IPS-20b (cell line): ENCODE results near the gene LCE5A.
A peak's percentile ranks its signal among the peaks of the same experiment; 100 is the strongest.

Experiments
- H3K27ac ChIP-seq: one replicate; pipeline ENCODE4 v1.5.1; 2013; ENCODE audit warnings: low read length
- H3K27me3 ChIP-seq: 2 replicates; pipeline ENCODE4 v1.6.1; 2013; ENCODE audit warnings: mild to moderate bottlenecking, low read length, inconsistent platforms; ENCODE audit not compliant: insufficient read depth
- H3K36me3 ChIP-seq: 2 replicates; pipeline ENCODE4 v1.6.1; 2013; ENCODE audit warnings: low read depth, mild to moderate bottlenecking, inconsistent platforms, low read length, moderate library complexity; ENCODE audit not compliant: insufficient read depth
- H3K4me1 ChIP-seq: 2 replicates; pipeline ENCODE4 v1.6.1; 2013; ENCODE audit warnings: mild to moderate bottlenecking, control low read depth, inconsistent platforms, low read length, moderate library complexity; ENCODE audit not compliant: insufficient read depth
- H3K4me3 ChIP-seq: 2 replicates; pipeline ENCODE4 v1.5.1; 2013; ENCODE audit warnings: mild to moderate bottlenecking, low read length, inconsistent platforms
- H3K9ac ChIP-seq: 2 replicates; pipeline ENCODE4 v1.6.1; 2013; ENCODE audit warnings: low read depth, mild to moderate bottlenecking, inconsistent platforms, low read length, moderate library complexity
- H3K9me3 ChIP-seq: 2 replicates; pipeline ENCODE4 v1.6.1; 2013; ENCODE audit warnings: mild to moderate bottlenecking, low read depth, low read length, inconsistent platforms; ENCODE audit not compliant: insufficient read depth

Gene LCE5A

GRCh38 chr1:152497273-152497672, 13.3 kb upstream of the LCE5A start:
- Histone ChIP-seq H3K4me1 (no peaks in the 10 kb centered on the region), H3K4me3 (no peak overlapping the region), H3K27me3 (no peaks in the 10 kb centered on the region), H3K27ac (no peak overlapping the region), H3K9ac (no peak overlapping the region), H3K9me3 (peaks cover 62% of the 10 kb centered on the region), H3K36me3 (no peaks in the 10 kb centered on the region)

DNA sequence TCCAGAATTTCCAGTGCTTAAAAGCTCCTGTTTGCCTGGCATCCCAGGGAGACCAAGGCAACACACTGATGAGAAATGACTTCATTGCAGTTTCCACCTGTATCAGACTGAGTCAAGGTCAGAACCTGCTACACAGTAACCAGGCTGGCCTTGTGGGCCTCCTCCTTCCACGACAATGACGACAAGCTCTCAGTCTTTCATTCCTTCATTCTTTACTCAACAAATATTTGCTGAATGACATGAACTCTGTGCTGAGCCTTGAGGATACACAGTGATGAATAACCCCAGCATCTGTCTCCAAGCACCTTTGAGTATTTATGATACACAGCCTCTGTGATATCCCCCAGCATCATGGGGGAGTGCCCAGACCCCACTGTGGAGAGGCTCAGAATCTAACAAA, 8.9 kb upstream of the LCE5A start:
- Histone ChIP-seq H3K27ac (no peak overlapping the region), H3K9ac (no peak overlapping the region)

DNA sequence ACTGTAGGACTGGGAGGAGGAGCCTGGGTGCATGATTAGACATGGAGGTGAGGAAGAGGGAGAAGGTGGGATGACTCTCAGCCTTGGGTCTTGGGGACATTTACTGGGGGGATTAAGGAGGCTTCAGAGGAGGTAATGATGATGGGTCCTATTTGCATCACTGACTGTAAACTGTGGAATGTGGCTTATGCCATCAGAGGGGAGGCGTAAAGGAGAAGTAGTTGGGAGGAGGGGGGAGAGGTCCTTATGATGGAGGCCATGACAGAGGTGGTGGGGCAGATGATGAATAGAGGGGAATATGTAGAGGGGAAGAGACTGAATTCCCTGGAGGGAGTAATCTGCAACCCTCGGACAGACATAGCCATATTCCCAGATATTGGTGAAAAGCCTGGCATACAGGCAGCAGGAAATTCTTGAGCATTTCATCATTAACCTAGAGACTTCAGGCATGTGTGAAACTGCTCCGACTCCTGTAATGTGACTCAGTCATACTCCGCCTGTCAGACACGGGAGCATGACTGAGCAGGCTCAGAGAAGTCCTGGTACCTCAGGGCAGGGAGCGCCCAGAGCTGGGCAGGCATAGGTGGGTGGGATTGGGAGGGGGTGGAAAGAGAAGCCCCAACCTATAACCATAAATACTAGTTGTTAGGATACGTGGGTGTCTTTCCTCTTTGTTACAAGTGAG, 8.0 kb upstream of the LCE5A start:
- Histone ChIP-seq H3K9ac (no peak overlapping the region), H3K27me3 (no peaks in the 10 kb centered on the region), H3K9me3 (peaks cover 91% of the 10 kb centered on the region), H3K4me3 (no peak overlapping the region), H3K36me3 (no peaks in the 10 kb centered on the region), H3K4me1 (no peaks in the 10 kb centered on the region), H3K27ac (no peak overlapping the region)

More for the DNA sequence above, 8.9 kb upstream of the LCE5A start:
- H3K4me1 ChIP-seq = no peaks in the 10 kb centered on the region
- peaks cover 84% of the 10 kb centered on the region for H3K9me3 ChIP-seq
- H3K36me3 ChIP-seq = no peaks in the 10 kb centered on the region
- no peaks in the 10 kb centered on the region for H3K27me3 ChIP-seq
- H3K4me3 ChIP-seq = no peak overlapping the region

DNA sequence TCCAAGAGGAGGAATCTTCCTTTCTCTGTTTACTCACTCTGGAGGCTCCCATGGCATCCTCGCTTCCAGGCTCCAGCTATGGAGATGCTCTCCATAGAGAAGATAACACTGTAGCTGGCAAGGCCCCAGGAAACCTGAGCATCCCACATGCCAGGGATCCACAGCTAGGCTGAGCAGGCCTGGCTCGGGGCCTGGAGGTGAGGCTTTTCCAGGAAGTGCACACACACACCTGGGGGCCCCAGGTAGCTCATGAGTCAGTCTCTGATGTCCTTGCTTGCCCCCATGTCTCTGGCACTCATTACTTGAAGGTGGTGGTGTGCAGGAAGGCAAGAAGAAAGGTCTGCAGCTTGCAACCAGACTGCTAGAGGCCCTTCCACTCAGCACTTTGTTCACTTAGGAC, 5.5 kb upstream of the LCE5A start:
- Histone ChIP-seq H3K4me3 (no peak overlapping the region), H3K27me3 (no peaks in the 10 kb centered on the region), H3K9ac (no peak overlapping the region), H3K4me1 (no peaks in the 10 kb centered on the region), H3K9me3 (peaks cover 81% of the 10 kb centered on the region), H3K27ac (no peak overlapping the region), H3K36me3 (no peaks in the 10 kb centered on the region)

DNA sequence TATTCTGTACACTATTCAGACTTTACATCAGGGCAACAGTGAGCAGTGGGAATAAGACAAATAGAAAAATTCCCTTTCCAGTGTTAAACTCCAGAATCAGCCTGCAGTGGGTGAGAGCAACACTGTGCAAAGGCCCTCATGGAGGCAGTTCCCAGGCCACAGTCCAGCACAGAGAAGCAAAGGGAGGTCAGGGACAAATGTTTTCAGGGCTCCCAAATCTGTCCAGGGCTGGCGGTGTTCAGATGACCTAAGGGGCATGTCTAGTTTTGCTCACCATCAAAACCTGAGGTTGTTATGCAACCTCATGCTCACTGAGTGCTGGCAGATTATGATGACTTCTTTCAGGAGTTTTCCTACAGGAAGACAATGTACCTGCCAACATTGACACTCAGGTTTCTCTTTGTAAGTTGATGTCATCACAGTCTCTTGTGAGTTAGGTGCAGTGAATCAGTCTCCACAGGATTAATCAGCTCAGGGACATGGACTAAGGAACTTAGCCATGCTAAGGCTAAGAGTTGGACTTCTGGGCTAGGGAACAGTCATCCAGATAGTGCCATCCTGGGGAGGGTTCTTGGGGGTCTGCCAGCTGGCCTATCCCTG, 3.6 kb upstream of the LCE5A start:
- Histone ChIP-seq H3K4me1 (no peaks in the 10 kb centered on the region), H3K9ac (no peak overlapping the region), H3K27ac (no peak overlapping the region), H3K9me3 (peaks cover 73% of the 10 kb centered on the region), H3K4me3 (no peak overlapping the region), H3K36me3 (no peaks in the 10 kb centered on the region), H3K27me3 (0 out of 2 replicates have a peak, but pooled peaks cover under 1% of the 10 kb centered on the region)

DNA sequence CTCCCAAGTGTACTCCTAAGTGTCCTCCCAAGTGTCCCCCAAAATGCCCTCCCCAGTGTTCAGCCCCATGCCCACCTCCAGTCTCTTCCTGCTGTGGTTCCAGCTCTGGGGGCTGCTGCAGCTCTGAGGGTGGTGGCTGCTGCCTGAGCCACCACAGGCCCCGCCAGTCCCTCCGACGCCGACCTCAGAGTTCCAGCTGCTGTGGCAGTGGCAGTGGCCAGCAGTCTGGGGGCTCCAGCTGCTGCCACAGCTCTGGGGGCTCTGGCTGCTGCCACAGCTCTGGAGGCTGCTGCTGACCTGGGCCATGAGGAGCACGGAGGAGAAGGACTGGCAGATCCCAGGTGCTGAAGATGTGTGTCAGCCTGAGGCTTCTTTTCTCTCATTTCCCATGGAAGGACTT, 993 bp downstream of the LCE5A start:
- H3K9ac ChIP-seq = no peak overlapping the region
- H3K36me3 ChIP-seq = no peaks in the 10 kb centered on the region
- H3K27me3 ChIP-seq = peaks cover 37% of the 10 kb centered on the region
- H3K9me3 ChIP-seq = peaks cover 67% of the 10 kb centered on the region
- H3K4me3 ChIP-seq = no peak overlapping the region
- H3K27ac ChIP-seq = no peak overlapping the region
- H3K4me1 ChIP-seq = no peaks in the 10 kb centered on the region

DNA sequence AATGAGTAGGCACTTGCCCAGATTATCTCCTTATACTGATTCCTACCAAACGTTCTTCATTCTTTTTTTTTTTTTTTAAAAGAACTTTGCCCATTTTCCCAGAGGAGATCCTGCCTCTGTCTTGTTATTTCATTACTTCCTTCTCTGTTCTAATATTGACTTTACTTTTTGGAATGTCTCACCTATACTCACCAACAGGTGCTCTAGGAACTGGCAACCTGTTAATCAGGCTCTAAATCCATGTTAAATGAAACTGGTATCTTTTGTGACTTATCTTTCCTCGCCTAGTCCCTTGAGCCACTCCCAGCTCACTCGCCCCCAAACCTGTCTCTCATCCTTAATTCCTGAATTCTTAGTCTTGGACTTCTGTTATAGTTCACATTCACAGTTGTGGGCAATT, 2.5 kb downstream of the LCE5A start:
- H3K9me3 ChIP-seq = peaks cover 67% of the 10 kb centered on the region
- H3K27me3 ChIP-seq = peaks cover 41% of the 10 kb centered on the region

DNA sequence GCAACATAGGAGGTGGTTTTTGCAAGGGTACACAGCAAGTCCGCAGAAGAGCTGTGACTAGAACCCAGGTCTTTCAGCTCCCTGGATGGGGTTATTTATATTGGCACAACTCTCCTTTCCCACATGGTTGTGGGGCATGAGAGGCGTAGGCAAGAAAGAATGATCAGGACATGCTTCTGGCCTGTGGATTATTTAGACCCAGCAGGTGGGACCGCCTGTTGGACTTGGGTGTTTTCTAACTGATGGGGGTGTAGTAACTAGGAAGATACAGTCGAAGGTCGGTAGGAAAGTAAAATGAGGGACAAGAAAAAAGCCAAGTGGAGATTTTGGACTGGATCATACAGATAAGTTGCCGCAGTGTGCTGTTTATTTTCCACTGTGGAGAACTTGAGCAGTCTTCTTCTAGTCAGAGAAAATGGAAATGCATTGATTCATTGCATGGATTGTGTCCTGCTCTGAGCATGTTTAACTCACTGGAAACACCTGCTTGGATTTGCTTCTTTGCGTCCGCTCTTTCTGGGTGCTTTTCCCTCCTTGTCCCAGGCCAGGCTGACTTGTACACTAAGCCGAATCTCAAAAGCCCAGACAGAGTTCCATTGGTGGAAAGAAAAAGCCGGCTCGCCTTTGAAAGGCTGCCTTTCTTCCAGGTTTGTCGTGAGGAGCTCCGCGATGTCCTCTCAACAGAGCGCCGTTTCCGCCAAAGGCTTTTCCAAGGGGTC, 4.3 kb downstream of the LCE5A start:
- peaks cover 41% of the 10 kb centered on the region for H3K27me3 ChIP-seq
- peaks cover 76% of the 10 kb centered on the region for H3K9me3 ChIP-seq
- no peaks in the 10 kb centered on the region for H3K36me3 ChIP-seq
- no peak overlapping the region for H3K27ac ChIP-seq
- no peaks in the 10 kb centered on the region for H3K4me1 ChIP-seq
- peak overlapping the region; percentile 50 for H3K4me3 ChIP-seq
- no peak overlapping the region for H3K9ac ChIP-seq

More for the DNA sequence above, 2.5 kb downstream of the LCE5A start:
- Histone ChIP-seq H3K4me3 (no peak overlapping the region), H3K4me1 (no peaks in the 10 kb centered on the region), H3K36me3 (no peaks in the 10 kb centered on the region), H3K9ac (no peak overlapping the region), H3K27ac (no peak overlapping the region)

DNA sequence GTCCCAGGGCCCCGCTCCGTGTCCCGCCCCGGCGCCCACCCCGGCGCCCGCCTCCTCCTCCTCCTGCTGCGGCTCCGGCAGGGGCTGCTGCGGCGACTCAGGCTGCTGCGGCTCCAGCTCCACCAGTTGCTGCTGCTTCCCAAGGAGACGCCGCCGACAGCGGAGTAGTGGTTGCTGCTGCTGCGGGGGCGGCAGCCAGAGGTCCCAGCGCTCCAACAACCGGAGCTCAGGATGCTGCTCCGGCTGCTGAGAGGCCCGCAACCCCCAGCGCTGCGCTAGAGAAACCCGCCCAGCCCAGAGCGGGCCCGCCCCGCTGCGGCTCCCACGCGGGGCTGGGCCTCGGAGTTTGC, 4.8 kb downstream of the LCE5A start:
- peaks cover 74% of the 10 kb centered on the region for H3K9me3 ChIP-seq
- no peaks in the 10 kb centered on the region for H3K36me3 ChIP-seq
- peaks cover 41% of the 10 kb centered on the region for H3K27me3 ChIP-seq
- H3K27ac ChIP-seq = no peak overlapping the region
- no peaks in the 10 kb centered on the region for H3K4me1 ChIP-seq
- H3K4me3 ChIP-seq = peak overlapping the region; percentile 50; the same call in 1 of the 2 replicates
- no peak overlapping the region for H3K9ac ChIP-seq

DNA sequence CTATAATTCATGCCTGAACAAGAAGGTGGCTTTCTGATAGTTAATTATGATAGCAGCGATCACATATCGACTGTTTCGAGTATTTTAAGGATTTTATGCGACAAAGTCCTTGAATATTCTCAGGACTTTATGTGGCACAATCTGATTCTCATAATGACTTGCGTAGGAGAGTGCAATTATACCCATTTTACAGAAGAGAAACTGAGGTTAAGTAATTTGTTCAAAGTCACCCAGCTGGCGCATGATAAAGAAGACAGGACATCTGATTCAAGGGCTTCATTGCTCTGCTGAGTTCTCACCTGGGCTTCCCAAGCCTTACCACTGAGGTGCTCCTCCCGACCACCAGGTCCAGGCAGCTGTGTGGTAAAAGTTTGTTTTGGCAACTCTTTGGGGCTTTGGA, 5.5 kb downstream of the LCE5A start:
- Histone ChIP-seq H3K9me3 (peaks cover 71% of the 10 kb centered on the region), H3K36me3 (no peaks in the 10 kb centered on the region), H3K4me3 (peak overlapping the region; percentile 50; the same call in 1 of the 2 replicates), H3K9ac (no peak overlapping the region), H3K4me1 (no peaks in the 10 kb centered on the region), H3K27ac (no peak overlapping the region), H3K27me3 (peaks cover 41% of the 10 kb centered on the region)

DNA sequence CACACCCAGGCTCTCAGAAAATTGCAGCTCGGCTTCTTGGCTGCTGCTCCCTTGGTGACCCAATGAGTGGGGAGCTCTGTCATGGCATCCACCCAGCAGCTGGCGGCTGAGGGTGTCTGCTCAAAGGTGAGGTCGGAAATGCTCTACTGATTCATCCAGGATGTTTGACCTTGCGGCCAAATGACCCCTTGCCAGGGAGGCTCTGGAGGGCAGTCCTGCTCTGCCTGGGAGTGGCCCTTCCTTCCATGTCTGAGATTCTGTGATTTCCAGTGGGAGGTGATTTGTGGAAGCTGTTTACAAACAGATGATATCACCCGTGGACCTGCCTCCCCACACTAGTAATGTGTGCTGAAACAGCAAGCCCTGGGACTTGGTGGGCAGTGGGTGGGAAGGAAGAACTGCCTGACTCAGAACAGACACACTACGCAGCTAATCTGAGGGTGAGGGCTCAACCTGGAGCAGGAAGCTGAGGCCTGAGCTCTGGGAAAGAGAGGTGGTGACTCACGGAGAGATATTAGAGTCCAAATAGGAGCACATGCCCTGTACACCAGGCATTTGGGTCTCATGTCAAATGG, 6.7 kb downstream of the LCE5A start:
- no peak overlapping the region for H3K27ac ChIP-seq

More for the DNA sequence above, 6.7 kb downstream of the LCE5A start:
- Histone ChIP-seq H3K4me1 (no peaks in the 10 kb centered on the region), H3K9me3 (peaks cover 72% of the 10 kb centered on the region), H3K27me3 (peaks cover 37% of the 10 kb centered on the region), H3K36me3 (no peaks in the 10 kb centered on the region), H3K9ac (no peak overlapping the region), H3K4me3 (no peak overlapping the region)
